ENCODE results near the gene ABHD11. TPM values are rescaled to one million over a fixed set of nuclear protein-coding genes. Genes with fewer than 3 reads are reported as not detected.

Gene ABHD11
- total and polyA plus RNA-seq, 2 of the 4 experiments (the other 2 are of a cell fraction), result 13.4 to 19.9 TPM

DNA sequence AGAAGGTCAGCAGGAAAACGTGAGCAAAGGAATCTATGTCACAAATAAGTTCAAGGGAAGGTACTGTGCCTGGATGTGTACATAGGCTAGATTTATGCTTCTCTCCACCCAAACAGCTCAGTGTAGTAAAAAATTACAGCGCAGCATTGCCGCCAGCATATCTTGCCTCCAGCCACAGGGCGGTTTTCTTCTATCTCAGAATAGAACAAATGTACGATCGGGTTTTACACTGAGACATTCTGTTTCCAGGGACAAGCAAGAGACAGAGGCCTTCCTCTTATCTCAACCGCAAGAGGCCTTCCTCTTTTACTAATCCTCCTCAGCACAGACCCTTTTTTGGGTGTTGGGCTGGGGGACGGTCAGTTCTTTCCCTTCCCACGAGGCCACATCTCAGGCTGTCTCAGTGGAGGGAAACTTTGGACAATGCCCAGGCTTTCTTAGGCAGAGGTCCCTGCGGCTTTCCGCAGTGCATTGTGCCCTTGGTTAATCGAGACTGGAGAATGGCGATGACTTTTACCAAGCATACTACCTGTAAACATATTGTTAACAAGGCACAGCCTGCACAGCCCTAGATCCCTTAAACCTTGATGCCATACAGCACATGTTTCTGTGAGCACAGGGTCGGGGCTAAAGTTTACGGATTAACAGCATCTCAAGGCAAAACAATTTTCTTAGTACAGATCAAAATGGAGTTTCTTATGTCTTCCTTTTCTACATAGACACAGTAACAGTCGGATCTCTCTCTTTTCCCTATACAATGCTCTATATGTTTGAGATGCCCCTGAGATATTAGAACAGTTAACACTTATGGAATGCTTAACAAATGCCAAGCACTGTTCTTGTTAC, 11.6 kb upstream of the ABHD11 start (continued):
- TF ChIP-seq SMC3 (IDR thresholded peaks at IDR 0.05; ENCODE audit: low read depth, low read length), result no peak

DNA sequence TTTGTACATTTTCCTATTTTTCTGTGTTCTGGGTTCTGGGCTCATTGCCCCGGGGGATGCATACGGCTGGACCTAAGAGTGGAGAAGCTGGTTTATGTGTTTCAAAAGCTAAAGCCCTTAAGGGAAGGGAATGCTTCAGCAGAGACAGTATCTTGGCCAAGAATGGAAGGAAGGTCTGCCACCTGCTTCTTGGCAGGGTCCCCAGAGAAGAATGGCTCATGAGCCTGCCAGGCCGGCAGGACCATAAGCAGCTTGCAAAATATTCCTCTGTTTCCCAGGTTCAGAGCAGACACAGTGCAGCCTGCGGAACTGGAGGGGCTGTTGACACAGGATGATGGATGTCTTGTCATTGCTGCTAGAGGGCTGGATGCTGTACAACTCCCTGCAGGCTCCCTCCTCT, 7.8 kb upstream of the ABHD11 start:
- Histone ChIP-seq H2BK15ac (ENCODE audit: low read depth, low read length) (no peak overlapping the region), H3K79me1 (ENCODE audit: low read depth in 1 of 2, low read length in 2 of 2) (no peaks in the 10 kb centered on the region), H3K14ac (replicated peaks; ENCODE audit: low read depth, low read length) (no peak overlapping the region), H3K36me3 (ENCODE audit: control insufficient read depth, insufficient read depth, low read length) (no peaks in the 10 kb centered on the region), H3K27ac (ENCODE audit: insufficient read depth, low read length) (no peak overlapping the region), H3K23ac (ENCODE audit: low read depth, low read length) (no peak overlapping the region), H2AK9ac (replicated peaks; ENCODE audit: low read depth, low read length, poor library complexity) (no peak overlapping the region), H3K9me1 (ENCODE audit: insufficient read depth, low read length) (no peaks in the 10 kb centered on the region), H3K4me3 (ENCODE audit: insufficient read depth, low read depth, low read length) (no peak overlapping the region), H2BK120ac (ENCODE audit: low read depth, low read length) (no peak overlapping the region), H2AFZ (replicated peaks; ENCODE audit: low read length, poor library complexity) (no peak overlapping the region), H3K9ac (ENCODE audit: low read depth, low read length) (no peak overlapping the region), H2BK5ac (ENCODE audit: low read depth, low read length, poor library complexity, severe bottlenecking) (no peak overlapping the region), H3K27me3 (ENCODE audit: control insufficient read depth, insufficient read depth, low read length) (no peaks in the 10 kb centered on the region), H3K4me2 (ENCODE audit: low read depth, low read length) (no peak overlapping the region), H2AK5ac (ENCODE audit: low read depth, low read length) (no peak overlapping the region), H3K18ac (ENCODE audit: low read depth, low read length) (no peak overlapping the region), H3K56ac (ENCODE audit: extremely low read depth, insufficient read depth, low read length) (no peak overlapping the region), H4K20me1 (ENCODE audit: insufficient read depth, low read length) (no peaks in the 10 kb centered on the region), H2BK20ac (ENCODE audit: low read depth, low read length) (no peak overlapping the region), H3K9me3 (ENCODE audit: control insufficient read depth, insufficient read depth, low read length) (no peaks in the 10 kb centered on the region), H4K8ac (ENCODE audit: low read depth in 2 of 2, low read length in 2 of 2) (no peak overlapping the region), H3K4me1 (ENCODE audit: control insufficient read depth, insufficient read depth, low read length) (no peaks in the 10 kb centered on the region; the same call in 1 of the 2 replicates), H4K5ac (ENCODE audit: low read depth, low read length) (no peak overlapping the region), H4K91ac (ENCODE audit: insufficient read depth, low read depth, low read length) (no peak overlapping the region), H3K4ac (ENCODE audit: low read depth, low read length) (no peak overlapping the region)
- 80% methylated on average over 2 of the region's 4 CpGs; no CpG with 5 or more reads in 1 of the 2 experiments for WGBS, 2 experiments (ENCODE audit: extremely low coverage in 2 of 2, insufficient read length in 1 of 2)
- POLR2A ChIA-PET (ENCODE audit: unreplicated experiment), result no interaction called here
- intact Hi-C loops (cut with micrococcal nuclease) (loop anchor here (10.0 kb wide), 1 partner anchor 48 kb away; no protein-coding TSS in a partner anchor), dilution Hi-C loops (cut with HindIII; ENCODE audit: low sequenced_read_pairs, unreplicated experiment) (no loop called here), in situ Hi-C loops (cut with MboI; ENCODE audit: low sequenced_read_pairs) (no loop called here)
- ATAC-seq (ENCODE audit: low read depth), result no peak
- BruUV-seq (replicated peaks), result no TSS peak
- CTCF ChIA-PET, result no interaction called here
- TF ChIP-seq SMC3 (IDR thresholded peaks at IDR 0.05; ENCODE audit: low read depth, low read length) (no peak), BHLHE40 (IDR thresholded peaks at IDR 0.05; ENCODE audit: low read depth, low read length) (no peak), RFX5 (IDR thresholded peaks at IDR 0.05; ENCODE audit: low read depth, low read length) (no peak), CEBPB (IDR thresholded peaks at IDR 0.05; ENCODE audit: low read depth, low read length) (no peak), CHD1 (IDR thresholded peaks at IDR 0.05; ENCODE audit: low read depth, low read length) (no peak), MAFK (IDR thresholded peaks at IDR 0.05; ENCODE audit: low read depth, low read length) (no peak), NFE2L2 (IDR thresholded peaks at IDR 0.05; ENCODE audit: low read depth, low read length) (no peak), MXI1 (IDR thresholded peaks at IDR 0.05; ENCODE audit: borderline replicate concordance, low read depth, low read length) (no peak), RCOR1 (IDR thresholded peaks at IDR 0.05; ENCODE audit: insufficient replicate concordance, low read length) (no peak), MAZ (IDR thresholded peaks at IDR 0.05; ENCODE audit: borderline replicate concordance, low read depth, low read length) (no peak), RAD21 (IDR thresholded peaks at IDR 0.05; ENCODE audit: low read length) (no peak)
- TF ChIP-seq, protein P1, sequence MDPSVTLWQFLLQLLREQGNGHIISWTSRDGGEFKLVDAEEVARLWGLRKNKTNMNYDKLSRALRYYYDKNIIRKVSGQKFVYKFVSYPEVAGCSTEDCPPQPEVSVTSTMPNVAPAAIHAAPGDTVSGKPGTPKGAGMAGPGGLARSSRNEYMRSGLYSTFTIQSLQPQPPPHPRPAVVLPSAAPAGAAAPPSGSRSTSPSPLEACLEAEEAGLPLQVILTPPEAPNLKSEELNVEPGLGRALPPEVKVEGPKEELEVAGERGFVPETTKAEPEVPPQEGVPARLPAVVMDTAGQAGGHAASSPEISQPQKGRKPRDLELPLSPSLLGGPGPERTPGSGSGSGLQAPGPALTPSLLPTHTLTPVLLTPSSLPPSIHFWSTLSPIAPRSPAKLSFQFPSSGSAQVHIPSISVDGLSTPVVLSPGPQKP (IDR thresholded peaks at IDR 0.05; ENCODE audit: borderline replicate concordance, low read depth, low read length), result no peak
- TF ChIP-seq, protein P2, sequence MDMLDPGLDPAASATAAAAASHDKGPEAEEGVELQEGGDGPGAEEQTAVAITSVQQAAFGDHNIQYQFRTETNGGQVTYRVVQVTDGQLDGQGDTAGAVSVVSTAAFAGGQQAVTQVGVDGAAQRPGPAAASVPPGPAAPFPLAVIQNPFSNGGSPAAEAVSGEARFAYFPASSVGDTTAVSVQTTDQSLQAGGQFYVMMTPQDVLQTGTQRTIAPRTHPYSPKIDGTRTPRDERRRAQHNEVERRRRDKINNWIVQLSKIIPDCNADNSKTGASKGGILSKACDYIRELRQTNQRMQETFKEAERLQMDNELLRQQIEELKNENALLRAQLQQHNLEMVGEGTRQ (IDR thresholded peaks at IDR 0.05; ENCODE audit: low read depth, low read length), result no peak
- DNase-seq, result no peak

Measured in IMR-90 (cell line).